Measurements from ENCODE around the gene COL13A1.

COL13A1 gene

GRCh38 chr10:69894156-69894555 lies 92.5 kb downstream of the COL13A1 start:
- no peak for TF ChIP-seq POU2F2 (IDR thresholded peaks at IDR 0.05; ENCODE audit: low read depth, low read length)
- no peak for TF ChIP-seq POLR2A (IDR thresholded peaks at IDR 0.05; ENCODE audit: low read depth, low read length)
- TF ChIP-seq TAF1 (IDR thresholded peaks at IDR 0.05; ENCODE audit: low read depth, low read length): no peak
- TF ChIP-seq PAX5 (IDR thresholded peaks at IDR 0.05; ENCODE audit: insufficient read depth, low read length, severe bottlenecking): no peak
- no peak for FAIRE-seq
- no peak for DNase-seq (ENCODE audit: insufficient read length, low spot score)

GRCh38 chr10:69895759-69896158 lies 94.1 kb downstream of the COL13A1 start:
- DNase-seq (ENCODE audit: insufficient read length, low spot score): no peak
- TF ChIP-seq SPI1 (IDR thresholded peaks at IDR 0.05; ENCODE audit: low read depth, low read length) (no peak), POLR2AphosphoS5 (IDR thresholded peaks at IDR 0.05; ENCODE audit: low read depth, low read length) (no peak), POU2F2 (IDR thresholded peaks at IDR 0.05; ENCODE audit: low read depth, low read length) (no peak), PAX5 (IDR thresholded peaks at IDR 0.05; ENCODE audit: insufficient read depth, low read length, severe bottlenecking) (no peak), POLR2A (IDR thresholded peaks at IDR 0.05; ENCODE audit: low read depth, low read length) (no peak), TAF1 (IDR thresholded peaks at IDR 0.05; ENCODE audit: low read depth, low read length) (no peak)
- FAIRE-seq: no peak

DNA sequence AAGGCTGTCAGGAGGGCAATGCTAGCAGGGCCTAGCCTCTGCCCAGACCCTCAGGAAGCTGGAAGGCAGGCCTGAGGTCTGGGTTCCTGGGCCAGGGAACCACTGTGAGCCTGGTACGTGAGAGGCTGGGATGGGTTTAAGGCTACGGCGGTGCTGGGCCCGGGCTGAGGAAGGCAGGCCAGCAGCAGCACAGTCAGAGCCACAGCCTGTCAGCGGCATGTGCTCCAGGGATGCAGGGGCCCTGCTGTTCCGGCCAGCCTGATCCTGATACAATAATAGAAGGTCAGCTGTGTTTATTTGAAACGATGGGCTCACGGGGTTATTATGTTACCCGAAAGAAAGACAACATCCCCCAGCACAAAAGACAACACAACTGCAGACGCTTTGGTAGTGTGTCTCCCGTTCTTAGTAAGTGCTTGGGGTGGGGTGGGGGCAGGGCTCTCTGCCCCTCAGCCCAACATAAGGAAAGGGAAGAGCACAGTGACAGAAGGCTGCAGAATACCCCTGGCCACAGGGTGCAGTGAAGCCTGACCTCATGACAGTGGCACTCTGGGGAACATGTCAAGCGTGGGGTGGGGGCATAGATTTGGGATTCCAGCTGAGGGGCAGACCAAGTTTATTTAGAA lies 95.0 kb downstream of the COL13A1 start:
- no peak for TF ChIP-seq POLR2A (IDR thresholded peaks at IDR 0.05; ENCODE audit: low read depth, low read length)
- TF ChIP-seq PAX5 (IDR thresholded peaks at IDR 0.05; ENCODE audit: insufficient read depth, low read length, severe bottlenecking): no peak
- TF ChIP-seq SPI1 (IDR thresholded peaks at IDR 0.05; ENCODE audit: low read depth, low read length): no peak
- no peak for TF ChIP-seq TAF1 (IDR thresholded peaks at IDR 0.05; ENCODE audit: low read depth, low read length)
- TF ChIP-seq POLR2AphosphoS5 (IDR thresholded peaks at IDR 0.05; ENCODE audit: low read depth, low read length): no peak
- TF ChIP-seq POU2F2 (IDR thresholded peaks at IDR 0.05; ENCODE audit: low read depth, low read length): no peak
- no peak for FAIRE-seq
- DNase-seq (ENCODE audit: insufficient read length, low spot score): no peak

GRCh38 chr10:69897432-69897831 lies 95.7 kb downstream of the COL13A1 start:
- TF ChIP-seq POU2F2 (IDR thresholded peaks at IDR 0.05; ENCODE audit: low read depth, low read length) (no peak), POLR2AphosphoS5 (IDR thresholded peaks at IDR 0.05; ENCODE audit: low read depth, low read length) (no peak), POLR2A (IDR thresholded peaks at IDR 0.05; ENCODE audit: low read depth, low read length) (no peak), SPI1 (IDR thresholded peaks at IDR 0.05; ENCODE audit: low read depth, low read length) (no peak), PAX5 (IDR thresholded peaks at IDR 0.05; ENCODE audit: insufficient read depth, low read length, severe bottlenecking) (no peak), TAF1 (IDR thresholded peaks at IDR 0.05; ENCODE audit: low read depth, low read length) (no peak)
- no peak for DNase-seq (ENCODE audit: insufficient read length, low spot score)
- FAIRE-seq: no peak

DNA sequence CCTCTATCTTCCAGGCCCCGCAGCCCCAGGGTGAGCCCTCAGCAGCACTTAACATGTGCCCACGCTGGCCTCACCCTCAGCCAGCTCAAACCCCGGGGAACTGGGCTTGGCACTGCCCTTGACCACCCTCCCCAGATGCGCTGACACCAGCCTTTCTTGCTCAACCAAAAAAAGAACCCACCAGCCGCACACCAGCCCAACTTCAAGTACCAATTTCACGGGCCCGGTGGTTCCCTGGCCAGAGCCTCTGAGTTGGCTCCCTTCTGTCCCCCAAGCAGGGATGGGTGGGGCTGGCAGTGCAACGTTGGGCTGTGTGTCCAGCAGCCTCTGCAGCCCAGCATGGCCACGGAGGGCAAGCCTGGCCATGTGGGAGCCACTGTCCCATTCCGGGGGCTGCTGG lies 96.3 kb downstream of the COL13A1 start:
- no peak for FAIRE-seq
- TF ChIP-seq POLR2AphosphoS5 (IDR thresholded peaks at IDR 0.05; ENCODE audit: low read depth, low read length): no peak
- TF ChIP-seq TAF1 (IDR thresholded peaks at IDR 0.05; ENCODE audit: low read depth, low read length): no peak
- TF ChIP-seq SPI1 (IDR thresholded peaks at IDR 0.05; ENCODE audit: low read depth, low read length): no peak
- no peak for TF ChIP-seq PAX5 (IDR thresholded peaks at IDR 0.05; ENCODE audit: insufficient read depth, low read length, severe bottlenecking)
- TF ChIP-seq POU2F2 (IDR thresholded peaks at IDR 0.05; ENCODE audit: low read depth, low read length): no peak
- no peak for TF ChIP-seq POLR2A (IDR thresholded peaks at IDR 0.05; ENCODE audit: low read depth, low read length)
- no peak for DNase-seq (ENCODE audit: insufficient read length, low spot score)

GRCh38 chr10:69898524-69898923 lies 96.8 kb downstream of the COL13A1 start:
- TF ChIP-seq POU2F2 (IDR thresholded peaks at IDR 0.05; ENCODE audit: low read depth, low read length): no peak
- TF ChIP-seq PAX5 (IDR thresholded peaks at IDR 0.05; ENCODE audit: insufficient read depth, low read length, severe bottlenecking): no peak
- TF ChIP-seq TAF1 (IDR thresholded peaks at IDR 0.05; ENCODE audit: low read depth, low read length): no peak
- TF ChIP-seq POLR2A (IDR thresholded peaks at IDR 0.05; ENCODE audit: low read depth, low read length): no peak
- TF ChIP-seq SPI1 (IDR thresholded peaks at IDR 0.05; ENCODE audit: low read depth, low read length): no peak
- TF ChIP-seq POLR2AphosphoS5 (IDR thresholded peaks at IDR 0.05; ENCODE audit: low read depth, low read length): no peak
- FAIRE-seq: no peak
- no peak for DNase-seq (ENCODE audit: insufficient read length, low spot score)

DNA sequence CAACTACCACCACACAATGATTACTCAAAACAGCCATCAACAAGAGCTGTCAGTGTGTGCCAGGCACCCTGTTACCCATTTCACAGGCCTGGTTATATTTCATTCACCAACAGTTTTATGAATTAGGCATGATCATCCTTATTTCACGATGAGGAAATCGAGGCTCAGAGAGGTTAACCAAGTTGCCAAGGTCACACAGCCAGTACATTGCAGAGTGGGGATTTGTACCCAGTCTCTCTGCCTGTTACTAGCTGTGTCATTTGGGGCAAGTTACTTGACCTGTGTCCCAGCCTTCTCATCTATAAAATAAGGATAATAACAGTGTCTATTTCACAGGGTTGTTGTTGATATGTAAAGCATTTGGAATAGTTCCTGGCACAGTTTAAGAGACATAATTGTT lies 97.2 kb downstream of the COL13A1 start:
- DNase-seq (ENCODE audit: insufficient read length, low spot score) (no peak), FAIRE-seq (no peak)
- no peak for TF ChIP-seq SPI1 (IDR thresholded peaks at IDR 0.05; ENCODE audit: low read depth, low read length)
- no peak for TF ChIP-seq POU2F2 (IDR thresholded peaks at IDR 0.05; ENCODE audit: low read depth, low read length)
- TF ChIP-seq POLR2A (IDR thresholded peaks at IDR 0.05; ENCODE audit: low read depth, low read length): no peak
- TF ChIP-seq PAX5 (IDR thresholded peaks at IDR 0.05; ENCODE audit: insufficient read depth, low read length, severe bottlenecking): no peak
- TF ChIP-seq TAF1 (IDR thresholded peaks at IDR 0.05; ENCODE audit: low read depth, low read length): no peak
- TF ChIP-seq POLR2AphosphoS5 (IDR thresholded peaks at IDR 0.05; ENCODE audit: low read depth, low read length): no peak

- TF ChIP-seq POU2F2 (IDR thresholded peaks at IDR 0.05; ENCODE audit: low read depth, low read length) (no peak), PAX5 (IDR thresholded peaks at IDR 0.05; ENCODE audit: insufficient read depth, low read length, severe bottlenecking) (no peak), POLR2A (IDR thresholded peaks at IDR 0.05; ENCODE audit: low read depth, low read length) (no peak), TAF1 (IDR thresholded peaks at IDR 0.05; ENCODE audit: low read depth, low read length) (no peak), POLR2AphosphoS5 (IDR thresholded peaks at IDR 0.05; ENCODE audit: low read depth, low read length) (no peak), SPI1 (IDR thresholded peaks at IDR 0.05; ENCODE audit: low read depth, low read length) (no peak)
- no peak for FAIRE-seq
- DNase-seq (ENCODE audit: insufficient read length, low spot score): no peak
These were observed 98.3 kb downstream of the COL13A1 start for GRCh38 chr10:69899727-69900595.

DNA sequence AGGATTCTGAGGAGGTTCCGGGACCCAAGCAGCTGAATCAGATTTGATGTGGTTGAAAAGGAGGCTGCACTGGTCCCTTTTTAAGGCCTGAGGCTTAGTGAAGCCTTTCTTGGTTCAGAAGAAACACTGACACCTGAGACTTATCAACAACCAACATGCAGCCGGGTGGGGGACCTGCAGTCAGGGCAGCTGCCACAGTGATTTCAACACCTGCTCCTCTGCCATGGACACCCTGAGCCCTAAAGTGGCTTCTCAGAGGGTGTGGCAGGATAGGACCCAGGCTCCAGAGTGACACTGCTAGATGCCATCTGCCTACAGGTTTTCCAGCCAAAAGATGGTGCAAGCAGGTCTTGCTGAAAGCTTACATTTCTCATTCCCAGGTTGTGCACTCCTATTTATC lies 99.3 kb downstream of the COL13A1 start:
- DNase-seq (ENCODE audit: insufficient read length, low spot score): no peak
- no peak for TF ChIP-seq SPI1 (IDR thresholded peaks at IDR 0.05; ENCODE audit: low read depth, low read length)
- no peak for TF ChIP-seq POLR2A (IDR thresholded peaks at IDR 0.05; ENCODE audit: low read depth, low read length)
- no peak for TF ChIP-seq TAF1 (IDR thresholded peaks at IDR 0.05; ENCODE audit: low read depth, low read length)
- no peak for TF ChIP-seq PAX5 (IDR thresholded peaks at IDR 0.05; ENCODE audit: insufficient read depth, low read length, severe bottlenecking)
- TF ChIP-seq POU2F2 (IDR thresholded peaks at IDR 0.05; ENCODE audit: low read depth, low read length): no peak
- no peak for TF ChIP-seq POLR2AphosphoS5 (IDR thresholded peaks at IDR 0.05; ENCODE audit: low read depth, low read length)
- no peak for FAIRE-seq
